Dendritic cell treated with granulocyte-macrophage colony-stimulating factor and Interleukin-4, amounts not matched to agents 40 ng/mL and 50 ng/mL, for 4 days (primary cell): Measurements from ENCODE around the gene KCNMA1.
"Not testable (repeated sequence)": the region's sequence is repeated elsewhere in the genome, so short reads cannot be mapped to it uniquely, and the experiment has no call there.

Experiments
- H3K27ac Mint-ChIP-seq: one replicate; pipeline ENCODE4 v1.8.0; 2022; ENCODE audit warnings: mild to moderate bottlenecking, mixed read lengths
- H3K27me3 Mint-ChIP-seq: one replicate; pipeline ENCODE4 v1.8.0; 2022; ENCODE audit warnings: mild to moderate bottlenecking, mixed read lengths
- H3K36me3 Mint-ChIP-seq: one replicate; pipeline ENCODE4 v1.8.0; 2022; ENCODE audit warnings: low read depth, mixed read lengths
- H3K4me1 Mint-ChIP-seq: one replicate; pipeline ENCODE4 v1.8.0; 2022; ENCODE audit warnings: low read depth, mixed read lengths
- H3K4me3 Mint-ChIP-seq: one replicate; pipeline ENCODE4 v1.8.0; 2022; ENCODE audit warnings: mild to moderate bottlenecking, moderate library complexity, mixed read lengths
- H3K9me3 Mint-ChIP-seq: one replicate; pipeline ENCODE4 v1.8.0; 2022; ENCODE audit warnings: mixed read lengths
- intact Hi-C: fragments of 100-400 bp; cut with micrococcal nuclease; formaldehyde crosslinking; loops from one replicate; pipeline ENCODE4 v1.15.0; 2022

KCNMA1 gene

DNA sequence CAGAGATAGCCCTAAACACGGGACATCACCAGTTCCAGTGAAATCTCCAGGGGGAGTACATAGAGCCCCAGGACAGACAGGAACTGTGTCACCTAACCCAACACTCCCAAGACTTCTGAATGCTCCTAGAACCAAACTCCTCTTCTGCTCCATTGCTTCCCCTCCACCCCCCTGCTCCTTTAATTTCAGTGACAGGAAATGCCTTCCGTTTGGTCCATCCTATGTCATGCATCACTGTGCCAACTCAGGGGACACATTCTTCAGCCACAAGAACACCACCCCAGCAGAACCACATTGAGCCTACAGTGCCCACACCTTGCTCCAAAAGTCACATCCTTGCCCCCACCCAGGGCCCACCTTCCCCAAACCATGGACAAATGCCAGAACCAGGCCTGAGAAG lies 100.5 kb downstream of the KCNMA1 start:
- H3K4me1 Mint-ChIP-seq, result peaks cover 28% of the 10 kb centered on the region
- intact Hi-C loops, result no loop called here
- H3K27ac Mint-ChIP-seq, result no peak overlapping the region
- H3K4me3 Mint-ChIP-seq, result no peak overlapping the region
- H3K36me3 Mint-ChIP-seq, result no peaks in the 10 kb centered on the region
- peaks cover 13% of the 10 kb centered on the region for H3K27me3 Mint-ChIP-seq
- H3K9me3 Mint-ChIP-seq, result no peaks in the 10 kb centered on the region

DNA sequence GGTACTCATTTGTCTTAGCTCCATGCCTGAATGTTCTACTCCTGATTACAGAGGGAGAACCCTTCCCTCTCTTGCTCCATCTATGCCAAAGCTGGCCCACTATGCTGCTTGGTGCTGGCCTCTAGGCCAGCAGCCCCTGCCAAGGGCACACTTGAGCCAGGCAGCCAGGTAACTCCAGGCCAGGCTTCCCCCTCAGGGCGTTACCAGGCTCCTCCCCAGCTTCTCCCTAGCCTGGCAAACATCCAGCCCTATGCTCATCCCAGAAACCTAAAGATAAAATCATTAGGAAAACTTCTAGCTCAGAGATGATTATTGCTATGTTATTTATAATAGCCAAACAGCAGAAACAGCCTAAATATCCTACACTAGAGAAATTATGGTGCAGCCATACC lies 103.7 kb downstream of the KCNMA1 start:
- Mint-ChIP-seq H3K9me3 (no peaks in the 10 kb centered on the region), H3K4me1 (peaks cover 38% of the 10 kb centered on the region), H3K4me3 (no peak overlapping the region), H3K36me3 (no peaks in the 10 kb centered on the region), H3K27me3 (peaks cover 18% of the 10 kb centered on the region), H3K27ac (peak overlapping the region; percentile 77)
- intact Hi-C loops, result no loop called here

DNA sequence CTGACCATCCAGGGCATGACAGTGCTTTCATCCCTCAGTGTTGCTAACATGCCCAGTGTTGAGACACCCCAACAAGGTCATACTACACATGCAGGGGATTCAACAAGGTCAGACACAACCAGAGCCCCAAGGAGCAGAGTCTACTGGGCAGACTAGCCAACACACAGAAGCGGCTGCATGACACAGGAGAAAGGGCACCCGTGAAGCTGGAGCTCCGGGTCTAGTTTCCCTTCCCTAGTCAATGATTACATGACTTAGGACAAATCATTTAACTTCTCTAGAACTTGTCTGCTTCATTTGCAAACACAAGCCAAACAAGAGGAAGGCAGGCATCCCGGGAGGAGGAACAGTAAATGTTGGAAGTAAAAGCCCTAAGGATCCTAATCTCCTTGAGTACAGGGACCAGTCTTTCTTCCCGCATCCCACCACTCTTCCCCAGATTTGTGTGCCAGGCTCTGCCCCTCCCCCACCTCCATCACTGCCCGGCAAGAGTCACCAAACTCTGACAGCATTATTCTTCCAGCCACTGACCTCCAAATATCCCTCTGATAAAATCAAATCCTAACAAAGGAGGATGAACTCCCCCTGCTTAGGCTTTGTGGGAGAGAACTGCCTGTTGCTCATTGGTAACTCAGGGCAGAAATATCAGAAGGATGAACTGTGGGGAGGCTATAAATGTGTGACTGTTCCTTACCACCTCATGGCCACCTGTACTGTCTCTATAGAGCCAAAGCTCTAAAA lies 104.3 kb downstream of the KCNMA1 start:
- Mint-ChIP-seq H3K36me3 (no peaks in the 10 kb centered on the region), H3K9me3 (no peaks in the 10 kb centered on the region), H3K27ac (peak overlapping the region; percentile 77), H3K4me1 (peaks cover 38% of the 10 kb centered on the region), H3K4me3 (no peak overlapping the region), H3K27me3 (peaks cover 18% of the 10 kb centered on the region)
- intact Hi-C loops, result no loop called here

DNA sequence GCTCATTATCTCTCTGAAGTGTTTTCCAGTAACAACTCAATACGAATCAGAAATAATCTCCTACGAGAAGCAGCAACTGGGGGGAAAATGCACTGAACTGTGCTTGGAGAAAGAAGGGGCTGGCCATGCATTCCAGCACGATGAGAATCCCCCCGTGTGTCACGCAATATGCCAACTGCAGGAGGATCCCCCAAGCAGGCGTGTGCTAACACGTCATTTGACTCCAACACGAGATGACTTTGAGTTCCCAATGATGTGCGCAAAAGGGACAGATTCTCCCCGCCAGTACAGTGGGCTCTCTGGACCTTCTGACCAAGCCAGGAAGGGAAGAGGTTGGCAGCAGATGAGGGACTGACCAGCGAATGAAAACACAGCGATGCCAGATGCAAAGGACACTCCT lies 105.5 kb downstream of the KCNMA1 start:
- Mint-ChIP-seq H3K27me3 (peaks cover 18% of the 10 kb centered on the region), H3K4me3 (no peak overlapping the region), H3K36me3 (no peaks in the 10 kb centered on the region), H3K27ac (peak overlapping the region; percentile 82), H3K4me1 (peaks cover 38% of the 10 kb centered on the region), H3K9me3 (no peaks in the 10 kb centered on the region)
- intact Hi-C loops, result no loop called here

DNA sequence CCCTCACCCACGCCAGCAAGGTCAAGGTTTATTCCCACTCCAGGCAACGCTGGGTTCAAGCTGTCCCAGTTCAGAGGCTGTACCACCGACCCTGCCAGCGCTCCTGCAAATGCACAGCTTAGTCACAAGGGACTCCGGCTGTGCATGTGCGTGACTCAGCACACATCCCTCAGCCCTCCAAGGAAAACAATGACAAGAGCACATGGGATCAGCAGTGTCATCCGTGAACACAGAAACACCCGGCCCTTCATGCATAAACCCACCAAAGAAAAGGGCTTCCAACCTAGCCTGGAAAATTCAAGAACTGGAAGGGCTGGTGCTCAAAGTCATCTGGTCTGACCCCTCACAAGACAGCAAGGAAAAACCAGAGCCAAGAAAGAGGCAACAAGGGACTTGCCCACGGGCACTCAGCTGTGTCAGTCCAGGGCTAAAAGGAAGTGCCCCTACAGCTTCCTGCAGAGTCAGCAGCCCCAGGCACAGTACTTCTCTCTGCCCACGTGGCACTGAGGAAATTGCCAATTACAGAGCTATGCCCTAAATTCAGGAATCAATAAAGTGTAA lies 106.1 kb downstream of the KCNMA1 start:
- peak overlapping the region; percentile 82 for H3K27ac Mint-ChIP-seq
- no peaks in the 10 kb centered on the region for H3K36me3 Mint-ChIP-seq
- intact Hi-C loops, result no loop called here
- H3K9me3 Mint-ChIP-seq, result no peaks in the 10 kb centered on the region
- peaks cover 18% of the 10 kb centered on the region for H3K27me3 Mint-ChIP-seq
- peak overlapping the region; percentile 4 for H3K4me3 Mint-ChIP-seq
- peaks cover 38% of the 10 kb centered on the region for H3K4me1 Mint-ChIP-seq

DNA sequence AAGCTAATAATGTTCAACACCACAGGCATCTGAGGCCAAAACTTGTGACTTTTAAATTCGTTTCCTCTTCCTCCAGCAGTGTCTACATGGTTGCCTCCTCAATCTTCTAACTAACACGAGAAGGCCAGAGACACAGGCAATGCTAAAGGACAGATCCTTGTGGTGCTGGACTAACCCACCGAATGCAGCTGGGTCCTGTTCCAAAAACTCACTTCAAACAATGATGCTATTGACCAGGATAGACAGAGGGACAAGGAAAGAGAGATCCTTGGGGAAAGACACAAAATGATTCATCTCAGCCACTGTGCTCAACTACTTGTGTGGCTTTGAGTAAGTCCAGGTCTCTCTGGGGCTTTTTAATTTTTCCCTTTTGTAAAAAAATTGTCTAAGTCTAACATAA lies 107.6 kb downstream of the KCNMA1 start:
- H3K4me3 Mint-ChIP-seq, result no peak overlapping the region
- peaks cover 12% of the 10 kb centered on the region for H3K27me3 Mint-ChIP-seq
- H3K4me1 Mint-ChIP-seq, result peaks cover 33% of the 10 kb centered on the region
- peak overlapping the region; percentile 82 for H3K27ac Mint-ChIP-seq
- intact Hi-C loops, result no loop called here
- no peaks in the 10 kb centered on the region for H3K9me3 Mint-ChIP-seq
- no peaks in the 10 kb centered on the region for H3K36me3 Mint-ChIP-seq

DNA sequence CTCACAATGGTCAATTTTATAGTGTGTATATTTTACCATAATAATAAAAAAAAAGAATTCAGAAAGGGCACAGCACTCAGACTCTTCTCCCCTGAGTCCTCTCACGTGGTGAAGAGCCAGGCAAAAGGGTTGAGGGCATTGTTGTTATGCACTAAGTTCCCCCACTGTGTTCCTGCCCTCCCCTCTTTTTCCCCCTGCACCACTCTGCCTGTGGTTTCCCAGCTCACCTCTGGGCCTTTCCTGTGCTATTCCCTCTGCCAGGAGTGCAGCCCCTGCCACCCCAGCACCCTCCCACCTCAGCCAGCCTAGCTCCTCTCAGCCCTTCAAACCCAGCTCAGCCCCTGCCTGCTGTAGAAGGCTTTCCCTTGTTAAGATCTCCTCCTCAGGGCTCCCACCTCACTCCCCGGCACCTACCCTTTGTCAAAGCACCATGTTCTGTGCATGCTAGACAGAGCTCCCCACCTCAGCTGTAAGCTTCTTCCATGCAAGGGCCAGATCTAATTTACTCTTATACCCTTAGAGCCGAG lies 108.5 kb downstream of the KCNMA1 start:
- Mint-ChIP-seq H3K27ac (peak overlapping the region; percentile 78), H3K4me3 (no peak overlapping the region), H3K9me3 (no peaks in the 10 kb centered on the region), H3K36me3 (no peaks in the 10 kb centered on the region), H3K27me3 (peaks cover 8% of the 10 kb centered on the region), H3K4me1 (peaks cover 30% of the 10 kb centered on the region)
- intact Hi-C loops, result no loop called here

DNA sequence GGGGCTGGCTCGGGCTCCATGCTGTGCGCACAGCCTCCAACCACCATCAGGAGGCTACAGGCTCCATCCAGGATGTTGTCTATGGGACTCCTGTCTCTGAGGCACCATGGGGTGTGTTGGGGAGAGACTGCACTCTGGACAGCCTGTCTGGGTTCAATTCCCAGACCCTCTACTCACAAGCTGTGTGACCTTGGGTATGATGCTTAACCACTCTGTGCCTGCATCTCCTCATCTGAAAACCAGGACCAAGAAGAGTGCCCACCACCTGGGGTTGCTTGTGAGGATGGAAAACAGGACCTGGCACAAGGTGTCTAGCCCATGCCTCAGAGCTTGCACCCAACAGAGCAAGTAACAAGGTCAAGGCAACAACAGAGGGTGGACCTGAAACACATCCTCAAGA lies 109.8 kb downstream of the KCNMA1 start:
- peak overlapping the region; percentile 13 for H3K27ac Mint-ChIP-seq
- no peaks in the 10 kb centered on the region for H3K36me3 Mint-ChIP-seq
- no peaks in the 10 kb centered on the region for H3K9me3 Mint-ChIP-seq
- H3K4me1 Mint-ChIP-seq, result peaks cover 18% of the 10 kb centered on the region
- intact Hi-C loops, result no loop called here
- no peak overlapping the region for H3K4me3 Mint-ChIP-seq
- H3K27me3 Mint-ChIP-seq, result peaks cover 11% of the 10 kb centered on the region

DNA sequence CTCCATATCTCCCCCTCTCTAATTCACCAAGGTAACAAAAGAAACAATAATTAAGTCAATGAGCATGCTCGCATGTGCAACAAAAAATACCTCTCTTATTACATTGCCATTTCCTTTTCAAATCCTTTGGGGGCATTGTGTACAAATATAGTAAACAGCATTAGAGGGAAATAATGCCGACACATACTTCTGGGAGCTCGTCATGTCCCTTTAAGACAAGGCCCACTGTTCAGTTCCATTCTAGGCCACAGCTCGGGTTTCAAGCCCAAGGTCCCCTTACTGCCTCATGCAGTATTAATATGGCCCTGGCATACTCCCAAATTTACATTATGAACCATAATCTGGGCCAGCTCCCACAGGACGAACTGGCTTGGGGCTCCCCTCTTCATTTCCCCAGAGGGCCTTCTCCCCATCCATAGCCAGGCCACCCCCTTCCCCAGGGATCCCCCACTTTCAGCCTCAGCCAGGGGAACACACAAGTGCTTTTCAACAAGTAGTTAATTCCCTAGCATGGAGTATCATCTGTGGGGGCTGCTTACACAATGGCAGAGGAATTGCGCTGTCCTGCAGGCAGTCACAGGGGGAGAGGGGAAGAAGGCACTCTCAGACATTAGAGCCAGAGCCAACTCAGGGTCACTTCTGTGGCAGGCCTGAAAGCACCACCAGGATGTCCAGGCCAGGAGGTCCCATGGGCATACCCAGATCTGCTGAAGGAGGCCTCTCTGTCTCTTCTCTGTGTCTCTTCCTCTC lies 110.6 kb downstream of the KCNMA1 start:
- H3K27me3 Mint-ChIP-seq, result peaks cover 17% of the 10 kb centered on the region
- no peaks in the 10 kb centered on the region for H3K9me3 Mint-ChIP-seq
- intact Hi-C loops, result no loop called here
- H3K36me3 Mint-ChIP-seq, result no peaks in the 10 kb centered on the region
- H3K4me3 Mint-ChIP-seq, result no peak overlapping the region
- peaks cover 10% of the 10 kb centered on the region for H3K4me1 Mint-ChIP-seq
- peak overlapping the region; percentile 13 for H3K27ac Mint-ChIP-seq

DNA sequence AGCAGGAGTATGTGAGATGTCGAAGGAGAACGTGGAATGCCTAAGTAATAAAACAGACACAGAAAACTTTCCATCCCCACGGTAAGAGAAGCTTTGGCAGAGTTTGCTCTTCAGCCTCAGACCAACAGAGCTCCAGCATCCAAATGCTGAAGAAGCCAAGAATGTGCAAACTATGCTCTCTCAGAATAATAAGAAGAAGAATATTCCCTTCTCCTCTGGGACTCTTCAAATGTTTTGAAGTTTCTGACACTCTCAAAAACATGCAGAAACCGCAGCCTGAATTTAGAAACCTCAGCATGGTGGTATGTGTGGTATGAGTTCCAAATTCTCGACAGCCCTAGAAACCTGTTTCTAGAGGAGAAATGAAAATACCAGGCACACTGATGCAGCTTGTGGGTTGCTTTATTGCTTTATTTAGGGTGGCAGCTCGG lies 113.3 kb downstream of the KCNMA1 start:
- Mint-ChIP-seq H3K9me3 (no peaks in the 10 kb centered on the region), H3K36me3 (no peaks in the 10 kb centered on the region), H3K4me1 (no peaks in the 10 kb centered on the region), H3K27ac (no peak overlapping the region), H3K4me3 (no peak overlapping the region), H3K27me3 (peaks cover 22% of the 10 kb centered on the region)
- intact Hi-C loops, result no loop called here

DNA sequence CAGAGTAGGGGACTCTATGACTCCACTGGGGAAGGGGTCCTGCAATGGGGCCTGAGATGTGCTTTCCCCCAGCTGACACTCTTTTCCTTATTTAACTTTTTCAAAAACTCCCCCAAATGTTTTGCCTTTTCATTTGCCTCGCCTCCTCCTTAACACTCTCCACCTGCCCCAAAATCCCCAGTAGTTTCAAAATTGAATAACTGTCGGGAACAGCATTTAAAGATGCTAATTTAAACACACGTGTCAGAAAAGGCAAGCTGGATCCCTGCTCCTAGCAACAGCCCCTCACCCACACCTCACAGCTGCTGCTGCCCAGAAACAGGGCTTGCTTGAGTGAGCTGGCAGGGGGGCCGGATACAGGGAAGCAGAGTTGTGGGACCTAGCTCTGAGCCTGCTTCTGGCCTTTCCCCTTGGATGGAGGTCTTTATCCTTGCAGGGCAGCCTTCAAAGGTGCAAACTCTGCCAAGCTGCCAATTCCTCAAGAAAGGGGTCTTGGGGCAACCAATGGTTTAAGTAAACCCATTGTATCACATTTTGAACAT lies 115.3 kb downstream of the KCNMA1 start:
- H3K4me1 Mint-ChIP-seq, result no peaks in the 10 kb centered on the region
- no peak overlapping the region for H3K27ac Mint-ChIP-seq
- H3K4me3 Mint-ChIP-seq, result no peak overlapping the region
- no peaks in the 10 kb centered on the region for H3K36me3 Mint-ChIP-seq
- intact Hi-C loops, result no loop called here
- no peaks in the 10 kb centered on the region for H3K9me3 Mint-ChIP-seq
- H3K27me3 Mint-ChIP-seq, result peaks cover 24% of the 10 kb centered on the region

DNA sequence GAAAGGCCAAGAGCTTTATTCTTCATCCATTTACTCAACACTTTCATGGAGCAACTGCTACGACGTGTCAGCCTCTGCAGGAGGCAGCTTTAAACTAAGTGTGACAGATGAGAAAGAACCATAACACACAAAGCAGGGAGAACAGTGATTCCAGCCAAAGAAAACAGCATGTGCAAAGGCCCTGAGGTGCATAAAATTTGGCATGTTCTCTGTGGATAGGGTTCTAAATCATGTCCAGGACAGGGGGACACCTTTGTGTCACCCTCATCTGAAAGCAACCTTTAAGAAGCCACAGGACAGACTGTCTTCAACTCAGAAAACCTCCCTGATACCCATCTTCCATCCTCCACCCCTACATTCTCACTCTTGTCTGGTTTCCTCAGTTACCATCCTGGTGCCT lies 116.6 kb downstream of the KCNMA1 start:
- intact Hi-C loops, result no loop called here
- no peak overlapping the region for H3K27ac Mint-ChIP-seq
- no peak overlapping the region for H3K4me3 Mint-ChIP-seq
- H3K27me3 Mint-ChIP-seq, result peaks cover 27% of the 10 kb centered on the region
- H3K4me1 Mint-ChIP-seq, result no peaks in the 10 kb centered on the region
- H3K9me3 Mint-ChIP-seq, result no peaks in the 10 kb centered on the region
- H3K36me3 Mint-ChIP-seq, result no peaks in the 10 kb centered on the region

DNA sequence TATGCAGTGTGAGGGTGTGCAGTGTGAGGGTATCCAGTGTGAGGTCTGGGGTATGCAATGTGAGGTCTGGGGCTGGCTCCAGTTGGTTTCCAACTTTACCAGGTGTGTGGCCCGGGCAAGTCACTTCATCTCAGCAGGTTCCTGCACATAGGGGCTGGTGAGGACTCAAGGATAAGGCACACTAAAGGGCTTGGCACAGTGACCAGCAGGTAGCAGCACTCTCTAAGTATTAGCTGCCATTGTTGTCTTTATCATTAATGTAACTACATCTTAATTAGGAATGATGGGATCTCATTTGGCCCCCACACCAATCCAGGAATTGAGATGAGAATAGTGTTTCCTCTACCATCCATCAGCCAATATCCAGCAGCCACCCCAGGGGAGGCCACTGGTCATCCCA lies 117.3 kb downstream of the KCNMA1 start:
- H3K9me3 Mint-ChIP-seq, result no peaks in the 10 kb centered on the region
- no peak overlapping the region for H3K4me3 Mint-ChIP-seq
- H3K4me1 Mint-ChIP-seq, result no peaks in the 10 kb centered on the region
- intact Hi-C loops, result no loop called here
- H3K27me3 Mint-ChIP-seq, result peaks cover 25% of the 10 kb centered on the region
- H3K36me3 Mint-ChIP-seq, result no peaks in the 10 kb centered on the region
- no peak overlapping the region for H3K27ac Mint-ChIP-seq

DNA sequence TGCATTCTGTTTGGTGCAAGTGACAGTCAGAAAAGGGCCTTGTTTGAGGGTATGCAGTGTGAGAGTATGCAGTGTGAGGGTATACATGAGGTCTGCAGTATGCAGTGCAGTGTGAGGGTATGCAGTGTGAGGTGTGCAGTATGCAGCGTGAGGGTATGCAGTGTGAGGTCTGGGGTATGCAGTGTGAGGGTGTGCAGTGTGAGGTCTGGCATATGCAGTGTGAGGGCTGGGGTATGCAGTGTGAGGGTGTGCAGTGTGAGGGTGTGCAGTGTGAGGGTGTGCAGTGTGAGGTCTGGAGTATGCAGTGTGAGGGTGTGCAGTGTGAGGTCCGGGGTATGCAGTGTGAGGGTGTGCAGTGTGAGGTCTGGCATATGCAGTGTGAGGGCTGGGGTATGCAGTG lies 117.8 kb downstream of the KCNMA1 start:
- intact Hi-C loops, result loop anchor here (10.0 kb wide), 1 partner anchor 115 kb away; the partner anchor contains the start of gene KCNMA1
- H3K4me1 Mint-ChIP-seq, H3K36me3 Mint-ChIP-seq, H3K27ac Mint-ChIP-seq, H3K4me3 Mint-ChIP-seq, H3K9me3 Mint-ChIP-seq: not testable (repeated sequence)
- H3K27me3 Mint-ChIP-seq, result peaks cover 26% of the 10 kb centered on the region
